ENCODE results near the gene TRAF3IP1. TPM values are rescaled to one million over a fixed set of nuclear protein-coding genes. Genes with fewer than 3 reads are reported as not detected.

The TRAF3IP1 gene
- total and polyA plus RNA-seq, 11 donors, result 3.8 to 20.3 (median 12.4) TPM

- Histone ChIP-seq H3K36me3 (no peaks in the 10 kb centered on the region), H3K27me3 (no peaks in the 10 kb centered on the region), H3K4me3 (no peak overlapping the region), H3K9me3 (no peaks in the 10 kb centered on the region), H3K27ac (no peak overlapping the region), H3K4me1 (peaks cover 0 to 11% (median 4%) of the 10 kb centered on the region in 12 donors)
- intact Hi-C loops (cut with DNase I), result no loop called here
- DNase-seq, result no peak
- 84 to 86% (median 85%) methylated on average over 16 to 17 of the region's 17 CpGs for WGBS, 4 donors
- no peak for ATAC-seq
- no peak for TF ChIP-seq POLR2A (IDR thresholded peaks at IDR 0.05)
- TF ChIP-seq CTCF (IDR thresholded peaks at IDR 0.05), result no peak
These were observed 25.8 kb upstream of the TRAF3IP1 start for GRCh38 chr2:238294393-238295143.

GRCh38 chr2:238295144-238296112 lies 24.9 kb upstream of the TRAF3IP1 start:
- 75 to 81% (median 77%) methylated on average over 17 to 20 of the region's 21 CpGs for WGBS, 4 donors
- DNase-seq, result peak in 1 of 5 donors; percentile 10
- no peak for ATAC-seq
- Histone ChIP-seq H3K4me1 (peaks cover 0 to 7% (median 0%) of the 10 kb centered on the region in 12 donors), H3K27ac (no peak overlapping the region), H3K27me3 (no peaks in the 10 kb centered on the region), H3K4me3 (no peak overlapping the region), H3K9me3 (no peaks in the 10 kb centered on the region), H3K36me3 (no peaks in the 10 kb centered on the region)
- intact Hi-C loops (cut with DNase I), result no loop called here
- no peak for TF ChIP-seq POLR2A (IDR thresholded peaks at IDR 0.05)
- no peak for TF ChIP-seq CTCF (IDR thresholded peaks at IDR 0.05)

GRCh38 chr2:238296638-238297457 lies 23.5 kb upstream of the TRAF3IP1 start:
- H3K36me3 ChIP-seq, result no peaks in the 10 kb centered on the region
- H3K27me3 ChIP-seq, result no peaks in the 10 kb centered on the region
- H3K27ac ChIP-seq, result no peak overlapping the region
- TF ChIP-seq POLR2A (IDR thresholded peaks at IDR 0.05) (no peak), CTCF (IDR thresholded peaks at IDR 0.05) (no peak)
- H3K4me3 ChIP-seq, result no peak overlapping the region
- no peak for ATAC-seq
- H3K4me1 ChIP-seq, result no peaks in the 10 kb centered on the region
- no peaks in the 10 kb centered on the region for H3K9me3 ChIP-seq
- intact Hi-C loops (cut with DNase I), result no loop called here
- 74 to 80% (median 76%) methylated on average over 17 to 24 of the region's 24 CpGs for WGBS, 4 donors
- no peak for DNase-seq
